ENCODE data around the gene IGDCC3.
"Not testable (repeated sequence)": the region's sequence is repeated elsewhere in the genome, so short reads cannot be mapped to it uniquely, and the experiment has no call there.

IGDCC3 gene

DNA sequence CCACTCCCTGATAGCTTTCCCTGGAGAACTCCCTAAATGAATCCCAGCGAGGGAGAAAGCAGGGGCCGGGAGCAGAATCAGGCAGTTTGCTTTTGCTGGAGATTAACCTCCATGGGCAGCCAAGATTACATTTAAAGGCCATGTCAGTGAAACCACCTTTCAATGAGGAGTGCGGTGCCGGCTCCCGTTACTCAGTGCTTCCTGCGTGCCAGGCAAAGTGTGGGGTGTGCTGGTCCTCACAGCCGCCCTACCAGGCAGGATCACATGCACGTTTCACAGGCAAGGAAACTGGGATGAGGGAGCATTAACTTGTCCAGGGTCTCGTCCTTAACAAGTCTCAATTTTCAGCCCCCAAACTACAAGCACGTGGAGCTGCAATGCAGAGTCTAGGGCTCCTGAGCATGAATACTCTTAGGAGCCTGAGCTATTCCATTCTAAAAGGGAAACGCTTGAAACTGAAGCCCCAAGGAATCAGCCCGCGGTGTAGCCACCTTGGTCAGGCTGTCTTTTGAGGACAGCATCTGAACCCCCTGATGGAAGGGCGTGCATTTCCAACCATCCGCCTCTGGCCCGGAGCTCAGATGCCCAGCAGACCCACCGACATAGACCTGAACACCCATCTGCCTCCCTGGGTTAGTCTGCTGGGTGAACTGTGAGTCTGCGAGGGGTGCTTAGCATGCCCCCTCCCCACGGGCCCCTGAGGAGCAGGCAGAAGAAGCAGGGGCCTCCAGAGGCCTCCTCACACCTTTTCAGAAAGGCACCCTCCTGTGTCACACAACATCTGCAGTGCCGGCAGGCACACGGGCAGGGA, 5.6 kb downstream of the IGDCC3 start:
- DNase-seq (ENCODE audit: low spot score), result no peak

GRCh38 chr15:65370885-65371284, 6.9 kb downstream of the IGDCC3 start:
- DNase-seq (ENCODE audit: low spot score), result no peak

DNA sequence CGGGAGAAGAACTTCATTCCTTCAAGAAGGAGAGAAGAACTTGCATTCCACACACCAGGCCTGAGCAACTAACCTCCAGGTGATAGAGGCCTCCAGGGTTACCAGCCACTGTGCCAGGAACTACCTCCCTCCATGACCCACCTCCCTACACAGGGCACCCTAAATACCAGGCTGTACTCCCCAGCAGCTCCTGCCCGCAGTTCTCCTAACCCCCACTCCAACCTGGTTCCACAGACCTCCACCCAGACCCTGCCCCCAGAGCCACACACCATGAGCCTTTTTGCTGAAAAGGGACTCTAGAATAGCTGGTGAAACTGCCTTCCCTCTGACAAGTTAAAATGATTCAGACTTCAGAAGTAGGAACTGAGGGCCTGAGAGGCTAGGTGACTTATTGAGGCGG, 8.2 kb downstream of the IGDCC3 start:
- no peak for DNase-seq (ENCODE audit: low spot score)

DNA sequence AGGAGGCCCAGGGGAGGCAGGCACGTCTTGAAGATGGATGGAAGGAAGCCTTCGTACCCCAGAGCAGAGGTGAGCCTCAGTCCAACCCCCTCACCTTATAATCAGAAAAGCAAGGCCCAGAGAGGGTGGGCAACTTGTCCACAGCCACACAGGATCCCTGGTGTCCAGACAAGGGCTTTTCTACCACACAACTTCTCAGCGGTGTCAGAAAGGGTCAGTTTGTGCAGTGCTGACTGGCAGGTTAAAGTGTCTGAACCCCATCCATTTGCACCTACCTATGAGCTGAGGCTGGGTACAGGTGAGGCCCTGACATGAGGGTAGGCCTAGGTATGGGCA, 8.6 kb downstream of the IGDCC3 start:
- DNase-seq (ENCODE audit: low spot score), result no peak

DNA sequence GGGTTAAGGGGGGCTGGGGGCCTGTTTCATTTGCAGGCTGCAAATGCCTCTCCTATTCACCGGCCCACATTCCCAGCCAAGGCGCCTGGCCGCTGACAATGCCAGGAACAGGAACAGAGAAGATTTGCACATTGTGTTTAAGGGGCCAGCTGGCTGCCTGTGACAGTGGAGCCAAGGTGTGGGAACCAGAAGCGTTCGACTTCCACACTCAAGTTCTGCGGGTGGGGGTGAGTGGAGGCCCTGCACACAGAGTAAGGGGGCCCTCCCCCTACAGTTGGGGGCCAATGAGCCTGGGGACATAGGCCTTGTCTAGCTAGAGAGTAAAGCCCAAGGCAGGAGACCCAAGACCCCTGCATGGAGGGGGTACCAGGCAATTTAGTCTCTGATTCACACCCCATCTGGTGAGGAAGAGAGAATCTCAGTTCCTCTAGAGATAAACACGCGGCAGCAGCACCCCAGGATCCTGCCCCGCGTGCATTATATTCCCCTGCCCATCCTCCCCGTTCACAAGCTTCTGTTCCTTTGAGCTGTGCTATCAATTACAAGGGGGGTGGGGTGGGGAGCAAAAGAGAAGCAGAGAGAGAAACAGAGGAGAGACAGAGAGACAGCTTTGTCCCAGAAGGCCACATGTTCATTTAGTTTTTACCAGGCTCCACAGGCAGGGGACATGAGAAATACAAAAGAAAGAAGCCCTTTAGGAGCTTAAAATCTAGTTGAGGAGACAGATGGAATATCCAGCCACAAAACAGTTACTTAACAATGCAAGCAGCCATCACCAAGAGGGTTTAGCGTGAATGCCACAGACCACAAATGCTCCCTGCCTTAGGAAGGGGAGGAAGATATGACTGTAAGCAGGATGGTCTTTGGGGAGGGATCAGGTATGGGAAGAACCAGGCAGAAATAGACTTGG, 9.2 kb downstream of the IGDCC3 start:
- peak; percentile 43 for DNase-seq (ENCODE audit: low spot score)

DNA sequence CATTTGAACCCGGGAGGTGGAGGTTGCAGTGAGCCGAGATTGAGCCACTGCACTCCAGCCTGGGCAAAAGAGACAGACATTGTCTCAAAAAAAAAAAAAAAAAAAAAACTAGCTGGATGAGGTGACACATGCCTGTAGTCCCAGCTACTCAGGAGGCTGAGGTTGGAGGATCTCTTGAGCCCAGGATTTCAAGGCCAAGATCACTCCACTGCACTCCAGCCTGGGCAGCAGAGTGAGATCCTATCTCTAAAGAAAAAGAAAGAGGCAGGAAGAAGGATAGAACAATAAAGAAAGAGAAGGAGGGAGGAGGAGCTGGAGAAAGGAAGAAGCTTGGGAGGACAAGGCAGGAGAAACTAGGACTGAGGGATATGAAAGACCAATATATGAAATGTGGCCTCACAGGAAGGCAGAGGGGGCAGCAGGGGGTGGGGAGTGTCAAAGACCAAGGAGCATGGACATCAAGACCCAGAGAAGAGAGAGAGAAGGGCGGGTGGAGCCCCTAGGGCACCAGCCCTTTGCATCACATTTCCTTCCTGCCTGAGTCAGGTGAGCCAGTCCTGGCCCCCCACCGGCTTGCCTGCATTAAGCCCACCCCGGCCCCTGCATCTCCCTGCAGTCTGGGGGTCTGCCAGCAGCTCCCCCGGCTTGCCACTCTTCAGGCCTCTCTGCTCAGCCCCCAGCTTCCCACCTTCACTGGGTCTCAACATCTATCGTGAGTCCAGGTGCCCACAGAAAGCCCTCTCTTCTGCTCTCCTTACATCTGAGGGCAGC, 11.5 kb downstream of the IGDCC3 start:
- DNase-seq (ENCODE audit: low spot score), result no peak

DNA sequence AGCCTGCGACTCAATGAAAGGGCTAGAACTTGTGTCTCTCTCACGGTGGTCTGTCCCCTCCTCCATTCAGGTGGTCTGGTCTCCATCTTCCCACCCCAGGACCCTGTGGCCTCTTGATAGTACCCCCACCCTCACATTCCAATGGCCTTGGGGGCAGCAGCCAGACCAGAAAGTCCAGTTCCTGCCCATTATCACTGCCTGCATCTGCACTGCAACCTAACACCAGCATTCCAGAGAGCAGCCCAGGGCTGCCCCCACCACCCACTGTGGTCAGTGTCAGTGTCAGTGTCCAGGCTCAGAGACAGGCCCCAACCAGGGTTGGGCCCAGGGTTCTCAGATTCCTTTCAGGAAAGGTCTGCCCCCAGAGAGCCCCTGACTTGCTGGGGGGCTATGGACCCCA, 12.6 kb downstream of the IGDCC3 start:
- no peak for DNase-seq (ENCODE audit: low spot score)

DNA sequence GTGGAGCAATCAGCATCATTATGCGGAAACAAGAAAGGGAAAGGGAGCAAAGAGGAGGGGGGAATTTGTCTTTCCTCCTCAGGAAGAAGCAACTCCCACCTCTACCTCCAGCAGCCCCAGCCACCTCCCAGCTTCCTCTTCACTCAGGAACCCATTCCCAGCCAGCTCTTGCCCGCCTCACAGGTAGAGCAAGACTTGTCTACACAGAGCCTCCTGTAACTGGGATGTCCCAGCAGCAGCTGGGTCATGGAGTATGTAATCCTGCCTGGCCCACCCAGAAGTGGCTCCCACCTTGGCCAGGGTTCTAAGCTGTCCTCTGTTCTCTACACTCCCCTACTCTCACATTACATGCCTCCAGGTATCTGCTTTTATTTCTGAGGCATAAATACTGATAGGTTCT, 14.0 kb downstream of the IGDCC3 start:
- no peak for DNase-seq (ENCODE audit: low spot score)

DNA sequence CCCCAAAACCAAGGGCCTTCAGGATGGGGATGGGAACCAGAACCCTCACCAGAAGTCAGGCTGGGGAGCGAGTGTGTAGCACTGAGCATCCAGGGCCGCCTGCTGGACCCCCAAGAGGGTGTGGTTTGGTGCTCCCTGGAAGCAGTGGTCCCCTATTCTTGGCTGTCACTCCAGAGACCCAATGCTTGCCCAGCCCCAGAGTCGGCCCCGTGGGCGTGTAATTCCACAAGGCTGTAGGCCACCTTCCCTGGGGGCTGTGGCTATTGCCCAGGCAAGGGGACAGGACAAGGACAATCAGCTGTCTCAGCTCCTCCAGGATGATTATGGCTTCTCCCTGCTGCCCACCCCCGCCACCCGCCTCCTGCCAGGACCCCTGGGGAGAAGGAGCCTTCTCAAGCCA, 14.5 kb downstream of the IGDCC3 start:
- no peak for DNase-seq (ENCODE audit: low spot score)

DNA sequence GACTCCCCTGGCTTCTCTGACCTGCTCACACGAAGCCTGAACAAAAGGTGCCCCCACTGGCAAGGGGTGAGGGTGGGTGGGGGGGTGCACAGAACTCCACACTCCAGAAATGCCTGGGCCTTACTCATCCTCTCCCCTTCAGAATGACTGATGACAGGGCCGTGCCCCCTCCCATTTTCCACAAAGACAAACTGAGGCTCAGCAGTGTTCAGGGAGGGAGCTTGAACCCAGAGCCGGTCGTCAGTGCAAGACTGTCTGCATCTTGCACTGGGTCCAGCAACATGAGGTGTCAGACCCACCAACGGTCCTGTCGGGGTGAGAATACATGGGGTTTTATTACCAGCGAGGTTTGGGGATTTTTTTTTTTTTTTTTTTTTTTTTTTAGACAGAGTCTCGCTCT, 15.3 kb downstream of the IGDCC3 start:
- DNase-seq (ENCODE audit: low spot score), result no peak

DNA sequence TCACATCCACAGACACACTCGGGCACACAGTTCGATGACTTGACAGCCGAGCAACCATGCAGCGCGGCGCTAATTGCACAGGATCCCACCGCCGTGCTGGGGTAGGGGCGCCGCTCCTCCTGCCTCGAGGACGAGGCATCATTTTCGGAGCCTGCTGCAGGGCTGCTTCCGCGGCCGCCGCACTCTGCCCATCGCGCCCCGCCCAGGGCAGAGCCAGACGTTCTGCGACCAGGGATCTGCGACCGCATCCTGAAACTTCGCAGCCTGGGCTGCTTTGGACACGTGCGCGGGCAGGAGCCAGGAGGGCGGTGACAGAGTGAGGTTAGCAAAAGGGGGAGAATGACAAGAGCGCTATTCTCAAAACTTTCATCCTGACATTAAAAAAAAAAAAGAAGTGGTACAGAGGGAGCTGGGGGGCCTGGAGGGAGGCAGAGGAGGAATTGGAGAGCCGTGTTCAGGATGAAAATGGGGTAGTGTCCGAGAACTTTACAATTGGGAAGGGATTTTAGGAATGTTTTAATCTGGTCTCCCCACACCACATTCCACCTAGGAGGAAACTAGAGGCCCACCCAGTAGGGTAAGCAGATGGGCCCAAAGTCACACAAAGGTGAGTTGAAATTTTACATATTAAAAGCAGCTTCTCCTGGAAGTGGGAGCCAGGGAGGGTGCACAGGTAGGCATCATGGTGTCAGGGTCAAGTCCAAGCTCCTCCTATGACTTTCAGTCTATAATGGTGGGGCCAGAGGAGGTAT, 15.9 kb downstream of the IGDCC3 start:
- no peak for DNase-seq (ENCODE audit: low spot score)

DNA sequence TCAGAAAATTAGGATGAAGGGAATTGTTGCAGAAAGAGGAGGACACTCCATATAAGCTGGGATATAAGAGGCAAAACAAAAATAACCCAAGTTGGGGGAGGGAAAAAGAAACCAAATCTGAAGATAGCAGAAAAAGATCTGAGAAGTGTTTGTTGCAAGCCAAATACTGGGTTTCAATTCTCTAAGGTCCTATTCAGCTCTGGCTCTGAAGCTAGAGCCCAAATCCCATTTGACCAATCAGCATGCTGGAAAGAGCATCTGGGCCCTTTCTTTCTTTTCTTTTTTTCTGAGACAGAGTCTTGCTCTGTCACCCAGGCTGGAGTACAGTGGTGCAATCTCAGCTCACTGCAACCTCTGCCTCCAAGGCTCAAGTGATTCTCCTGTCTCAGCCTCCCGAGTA, 17.3 kb downstream of the IGDCC3 start:
- no peak for DNase-seq (ENCODE audit: low spot score)

DNA sequence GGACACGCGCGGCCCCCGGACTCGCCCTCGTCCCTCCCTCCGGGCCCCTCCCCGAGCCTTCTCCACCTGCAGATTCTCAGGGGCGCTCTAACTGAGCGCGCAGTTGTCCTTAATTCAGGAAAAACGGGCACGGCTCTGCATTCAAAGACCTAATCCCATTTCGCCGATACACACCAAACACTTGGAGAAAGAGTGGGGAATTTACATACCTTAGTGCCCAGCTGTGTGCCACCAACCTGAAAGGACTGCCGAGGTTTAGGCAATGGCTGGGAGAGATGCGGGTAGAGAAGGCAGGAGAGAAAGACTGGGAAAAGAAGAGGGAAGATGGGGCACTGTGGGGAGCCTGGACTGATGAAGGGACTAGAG, 21.8 kb downstream of the IGDCC3 start:
- no peak for DNase-seq (ENCODE audit: low spot score)

DNA sequence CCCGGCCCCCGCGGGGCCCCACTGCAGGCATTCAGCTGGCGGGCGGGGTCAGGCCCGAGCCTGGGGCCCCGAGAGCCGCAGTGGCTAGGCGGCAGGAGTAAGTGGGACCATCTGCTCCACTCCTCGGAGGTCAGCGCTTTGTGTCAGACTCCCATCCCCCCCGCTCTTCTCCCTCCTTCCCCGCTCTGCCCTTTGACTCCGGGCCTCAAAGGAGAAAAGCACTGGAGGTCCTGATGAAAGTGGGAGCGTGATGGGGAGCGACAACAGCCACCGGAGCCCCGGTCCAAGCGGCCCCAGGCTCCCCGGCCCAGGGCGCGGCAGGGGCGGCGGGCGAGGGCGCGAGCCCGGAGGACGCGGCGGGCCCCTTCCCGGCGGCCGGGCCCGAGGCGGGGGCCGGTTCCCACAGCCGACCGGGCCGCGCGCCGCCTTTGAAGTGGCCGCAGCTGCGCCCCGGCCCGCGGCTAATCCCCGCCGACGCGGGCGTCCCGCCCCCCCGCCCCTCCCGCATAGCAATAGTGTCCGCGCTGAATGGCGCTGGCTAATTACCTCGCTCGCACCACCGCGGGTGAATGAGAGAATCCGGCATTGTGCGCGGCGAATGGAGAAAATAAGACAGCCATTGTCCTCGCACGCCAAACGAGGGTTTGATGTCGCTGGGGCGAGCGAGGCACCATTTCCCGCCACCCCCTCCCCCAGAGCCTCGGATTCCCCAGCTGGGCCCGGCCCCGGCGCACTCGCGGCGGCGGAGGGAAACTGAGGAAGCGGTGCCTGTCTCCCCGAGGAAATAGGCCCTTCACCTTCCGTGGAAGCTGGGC, 22.4 kb downstream of the IGDCC3 start:
- no peak for DNase-seq (ENCODE audit: low spot score)

- no peak for DNase-seq (ENCODE audit: low spot score)
Measured at GRCh38 chr15:65354835-65355172, 23.0 kb downstream of the IGDCC3 start.

DNA sequence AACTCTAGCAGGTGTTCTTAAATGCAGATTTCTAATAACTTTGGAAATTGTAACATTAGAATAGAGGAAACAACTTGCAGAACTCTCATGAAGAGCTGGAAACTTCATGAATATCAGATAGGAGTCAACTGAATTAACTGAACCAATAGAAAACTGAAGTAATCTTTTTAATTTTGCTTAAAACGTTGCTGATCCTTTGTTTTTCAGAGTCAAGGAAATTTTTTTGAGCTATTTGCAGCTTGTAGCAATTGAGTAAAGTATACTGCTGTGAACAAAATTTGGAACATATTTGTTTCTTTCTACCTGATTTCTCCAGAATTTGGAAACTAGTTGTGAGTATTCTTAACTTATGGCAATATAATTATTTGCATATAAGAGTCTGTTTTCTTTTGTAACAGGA, 25.8 kb downstream of the IGDCC3 start:
- not testable (repeated sequence) for DNase-seq (ENCODE audit: low spot score)

- DNase-seq (ENCODE audit: low spot score), result no peak
Measured at GRCh38 chr15:65349338-65349737, 28.5 kb downstream of the IGDCC3 start.

- not testable (repeated sequence) for DNase-seq (ENCODE audit: low spot score)
Measured at GRCh38 chr15:65347756-65348155, 30.0 kb downstream of the IGDCC3 start.

DNA sequence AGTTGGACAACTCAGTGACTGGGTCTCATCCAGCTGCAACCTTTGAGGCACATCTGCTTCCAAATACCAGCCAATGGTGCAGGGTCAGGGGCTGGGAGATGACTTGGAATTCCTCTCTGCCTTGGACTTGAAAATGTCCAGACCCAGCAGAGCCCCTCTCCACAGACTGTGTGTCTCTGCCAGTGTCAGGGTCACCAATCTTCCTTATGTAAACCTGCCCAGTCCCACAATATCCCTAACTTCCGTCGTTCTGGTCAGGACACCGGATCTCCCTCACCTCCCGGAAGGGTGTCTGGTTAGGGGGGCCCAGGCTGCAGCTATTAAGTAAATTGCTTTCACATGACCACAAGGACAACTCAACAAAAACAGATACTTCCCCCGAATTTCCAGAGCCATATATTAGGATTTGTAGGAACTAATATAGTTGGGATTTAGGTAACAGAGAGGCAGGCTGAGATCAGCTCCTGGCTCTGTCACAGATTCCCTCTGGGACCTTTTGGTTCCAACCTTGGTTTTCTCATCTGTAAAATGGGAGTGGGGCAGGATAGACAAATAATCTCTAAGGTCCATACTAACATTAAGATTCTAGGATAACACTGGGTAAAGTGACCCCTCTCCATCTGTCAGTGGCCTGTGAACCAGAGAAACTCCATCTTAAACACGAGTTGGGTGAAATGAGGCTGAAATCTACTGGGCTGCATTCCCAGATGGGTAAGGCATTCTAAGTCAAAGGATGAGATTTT, 30.8 kb downstream of the IGDCC3 start:
- peak; percentile 52 for DNase-seq (ENCODE audit: low spot score)

DNA sequence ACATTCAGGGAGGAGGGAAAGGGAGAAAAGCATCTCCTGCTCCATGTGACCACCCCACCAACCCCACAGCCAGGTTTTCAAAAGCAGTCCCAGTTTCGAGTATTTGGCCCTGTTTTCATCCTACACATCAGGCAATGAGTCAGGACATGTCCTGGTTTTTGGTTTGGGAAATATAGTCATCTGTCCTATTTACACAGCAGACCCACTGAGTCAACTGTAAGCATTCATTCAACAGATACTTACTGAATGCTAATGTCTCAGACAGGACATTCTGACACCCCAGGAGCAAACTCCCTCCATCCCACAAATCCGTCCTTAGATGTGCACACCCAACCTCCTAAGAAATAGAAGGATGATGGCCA, 32.9 kb downstream of the IGDCC3 start:
- no peak for DNase-seq (ENCODE audit: low spot score)
